GM12891 (cell line): Measurements from ENCODE around the gene TSPO.

Source experiments
- PAX5 ChIP-seq: IDR thresholded peaks from 2 replicates; pipeline ENCODE4 v1.6.1; 2011; ENCODE audit warnings: low read length, moderate library complexity, mild to moderate bottlenecking; ENCODE audit not compliant: insufficient read depth, severe bottlenecking
- POLR2A ChIP-seq: IDR thresholded peaks from 2 replicates; pipeline ENCODE4 v1.6.1; 2011; ENCODE audit warnings: low read depth, low read length, control low read depth
- POLR2AphosphoS5 ChIP-seq: IDR thresholded peaks from 2 replicates; pipeline ENCODE4 v1.6.1; 2011; ENCODE audit warnings: low read depth, low read length, control low read depth
- POU2F2 ChIP-seq: IDR thresholded peaks from 2 replicates; pipeline ENCODE4 v1.6.1; 2011; ENCODE audit warnings: low read depth, mild to moderate bottlenecking, control low read depth, low read length, moderate library complexity
- SPI1 ChIP-seq: IDR thresholded peaks from 2 replicates; pipeline ENCODE4 v1.6.1; 2011; ENCODE audit warnings: low read depth, low read length, control low read depth
- TAF1 ChIP-seq: IDR thresholded peaks from 2 replicates; pipeline ENCODE4 v1.6.1; 2011; ENCODE audit warnings: low read depth, low read length, control low read depth

DNA sequence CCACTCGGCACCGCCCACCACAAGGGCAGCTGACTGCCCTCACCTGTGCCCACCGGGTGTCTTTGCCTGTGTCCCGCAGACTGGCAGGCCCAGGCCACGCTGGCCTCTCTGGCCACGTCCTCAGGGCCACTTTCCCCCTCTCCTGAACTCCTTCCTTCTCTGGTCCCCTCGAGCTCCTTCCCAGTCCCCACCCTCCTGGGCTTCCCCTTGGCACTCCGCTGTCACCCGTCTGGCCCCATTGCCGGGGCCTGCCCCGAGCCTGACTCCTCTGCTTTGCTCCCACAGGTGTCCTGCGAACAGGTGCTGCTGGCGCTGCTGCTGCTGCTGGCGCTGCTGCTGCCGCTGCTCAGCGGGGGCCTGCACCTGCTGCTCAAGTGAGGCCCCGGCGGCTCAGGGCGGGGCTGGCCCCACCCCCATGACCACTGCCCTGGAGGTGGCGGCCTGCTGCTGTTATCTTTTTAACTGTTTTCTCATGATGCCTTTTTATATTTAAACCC is 22.4 kb upstream of the TSPO start:
- TF ChIP-seq TAF1 (no peak), POLR2A (no peak), SPI1 (no peak), POLR2AphosphoS5 (no peak), POU2F2 (no peak), PAX5 (no peak)
